GM21825 (cell line): ENCODE measurements around the gene BEX3.
A peak's percentile ranks its signal among the peaks of the same experiment; 100 is the strongest.
"Not testable (repeated sequence)": the region's sequence is repeated elsewhere in the genome, so short reads cannot be mapped to it uniquely, and the experiment has no call there.

ENCODE experiments used
- ATAC-seq: cut with Tn5 transposase; IDR thresholded peaks from one replicate; pipeline ENCODE4 v1.9.1; 2021; ENCODE audit warnings: mild to moderate bottlenecking, moderate library complexity; ENCODE audit not compliant: unreplicated experiment

BEX3 gene

DNA sequence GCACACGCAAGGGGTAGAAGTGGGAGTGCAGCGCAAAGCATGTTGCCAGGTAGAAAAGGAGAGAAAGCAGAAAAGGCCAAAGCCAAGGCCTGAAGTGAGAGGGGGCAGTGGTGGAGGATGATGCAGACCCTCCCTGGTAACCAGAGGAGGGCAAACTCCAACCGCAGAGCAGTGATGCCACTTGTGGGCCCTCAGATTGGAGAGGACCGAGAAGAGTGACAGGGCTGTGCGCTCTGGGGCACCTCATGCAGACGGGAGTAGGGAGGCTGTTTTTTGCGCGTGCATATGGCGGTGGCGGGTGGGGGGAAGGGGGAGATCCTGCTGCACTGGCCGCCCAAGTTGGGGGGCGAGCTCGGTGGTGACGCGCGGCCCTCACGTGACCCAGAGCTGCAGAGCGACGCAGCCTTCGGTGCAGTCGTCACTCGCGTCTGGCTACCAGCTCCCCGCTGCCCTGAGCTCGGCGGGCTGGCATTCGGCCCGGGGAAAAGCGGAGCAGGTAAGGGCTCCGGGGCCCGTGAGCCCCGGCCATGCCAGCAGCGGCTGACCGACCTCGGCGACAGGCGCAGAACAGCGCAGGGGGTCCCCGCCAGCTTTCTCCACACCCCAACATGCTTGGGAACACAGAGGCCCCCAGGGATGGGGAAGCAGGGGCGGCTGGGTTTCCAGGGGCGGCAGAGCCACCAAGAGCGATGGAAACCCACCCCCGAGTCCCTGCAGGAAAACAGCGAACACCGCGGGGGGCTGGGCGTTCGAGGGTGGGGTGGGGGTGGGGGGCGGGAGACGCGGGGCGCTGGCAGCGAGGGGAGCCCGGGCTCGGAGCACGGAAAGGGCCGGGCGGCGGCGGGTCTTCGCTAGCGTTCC lies at the start of gene BEX3:
TSS of gene BEX3 (plus strand) at position 421 of the 861 bp plus-strand sequence. CDS start 984 bp downstream, outside the sequence.
- ATAC-seq: no peak

DNA sequence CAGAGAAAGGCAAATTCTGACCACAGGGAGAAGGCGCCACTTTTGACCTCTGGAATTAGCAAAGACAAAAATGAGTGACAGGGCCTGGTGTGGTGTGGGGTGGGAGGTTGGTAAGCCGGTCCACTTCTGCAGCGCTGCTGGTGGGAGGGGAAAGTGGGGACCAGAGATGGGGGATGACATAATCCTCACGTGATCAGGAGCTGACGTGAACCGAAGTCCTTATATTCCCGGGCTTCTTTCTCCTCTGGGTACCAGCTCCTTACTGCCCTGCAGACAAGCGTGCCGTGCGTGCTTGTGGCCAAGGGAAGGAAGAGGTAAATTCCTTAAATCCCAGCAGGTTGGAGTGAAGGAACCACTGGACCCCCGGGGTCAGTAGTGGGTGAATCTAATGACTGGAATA lies 46.3 kb upstream of the BEX3 start, which contains the start of gene TCEAL7:
TSS of gene TCEAL7 (plus strand) at position 249 of the 400 bp plus-strand sequence. CDS start 1,165 bp downstream, outside the sequence.
- ATAC-seq: no peak

- no peak for ATAC-seq
Observed at GRCh38 chrX:103330681-103331288, 45.6 kb upstream of the BEX3 start.

GRCh38 chrX:103338663-103339062 lies 37.7 kb upstream of the BEX3 start:
- no peak for ATAC-seq

- peak; percentile 70 for ATAC-seq
Observed at GRCh38 chrX:103343105-103343504, 33.2 kb upstream of the BEX3 start.

DNA sequence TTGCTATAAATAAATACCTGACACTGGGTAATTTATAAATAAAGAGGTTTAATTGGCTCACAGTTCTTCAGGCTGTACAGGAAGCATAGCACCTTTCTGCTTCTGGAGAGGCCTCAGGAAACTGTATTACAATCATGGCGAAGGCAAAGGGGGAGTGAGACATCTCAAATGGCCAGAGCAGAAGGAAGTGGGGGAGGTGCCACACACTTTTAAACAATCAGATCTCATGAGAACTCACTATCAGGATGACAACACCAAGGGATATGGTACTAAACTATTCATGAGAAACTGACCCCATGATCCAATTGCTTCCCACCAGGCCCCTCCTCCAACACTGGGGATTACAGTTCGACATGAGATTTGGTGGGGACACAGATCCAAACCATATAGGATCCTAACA lies 31.7 kb upstream of the BEX3 start:
- ATAC-seq: no peak

DNA sequence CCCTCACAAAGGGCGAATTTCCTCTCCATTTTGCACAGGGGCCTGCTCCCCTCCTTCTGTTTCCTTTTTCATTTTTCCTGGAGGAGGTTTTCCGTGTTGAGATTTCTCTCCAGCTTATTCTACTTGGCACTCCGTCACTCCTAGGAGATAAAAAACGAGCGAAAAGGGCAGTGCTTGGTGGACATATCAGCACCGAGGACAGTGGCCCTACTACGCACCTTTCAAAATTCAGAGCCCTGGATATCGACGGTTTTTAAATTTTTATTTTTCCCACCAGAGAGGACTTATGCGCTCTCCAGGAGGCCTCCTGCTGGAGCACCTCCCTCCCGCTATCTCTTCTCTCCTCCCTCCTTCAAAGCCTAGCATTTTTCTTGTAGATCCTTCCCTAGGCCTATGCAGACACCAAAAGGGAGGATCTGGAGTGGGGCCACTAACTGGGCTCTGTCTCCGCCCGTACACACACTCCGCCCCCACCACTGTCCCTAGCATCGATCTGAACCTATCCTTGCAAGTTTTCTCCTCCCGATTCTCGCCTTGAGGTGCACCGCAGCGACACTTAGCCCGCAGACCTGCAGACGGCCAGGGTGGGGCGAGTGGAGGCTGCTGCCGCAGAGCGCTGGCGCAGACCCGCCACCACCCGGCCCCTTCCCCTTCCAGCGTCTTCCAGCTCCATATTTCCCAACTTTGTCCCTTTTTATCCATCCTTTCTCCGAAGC lies 28.5 kb upstream of the BEX3 start:
- ATAC-seq: no peak

DNA sequence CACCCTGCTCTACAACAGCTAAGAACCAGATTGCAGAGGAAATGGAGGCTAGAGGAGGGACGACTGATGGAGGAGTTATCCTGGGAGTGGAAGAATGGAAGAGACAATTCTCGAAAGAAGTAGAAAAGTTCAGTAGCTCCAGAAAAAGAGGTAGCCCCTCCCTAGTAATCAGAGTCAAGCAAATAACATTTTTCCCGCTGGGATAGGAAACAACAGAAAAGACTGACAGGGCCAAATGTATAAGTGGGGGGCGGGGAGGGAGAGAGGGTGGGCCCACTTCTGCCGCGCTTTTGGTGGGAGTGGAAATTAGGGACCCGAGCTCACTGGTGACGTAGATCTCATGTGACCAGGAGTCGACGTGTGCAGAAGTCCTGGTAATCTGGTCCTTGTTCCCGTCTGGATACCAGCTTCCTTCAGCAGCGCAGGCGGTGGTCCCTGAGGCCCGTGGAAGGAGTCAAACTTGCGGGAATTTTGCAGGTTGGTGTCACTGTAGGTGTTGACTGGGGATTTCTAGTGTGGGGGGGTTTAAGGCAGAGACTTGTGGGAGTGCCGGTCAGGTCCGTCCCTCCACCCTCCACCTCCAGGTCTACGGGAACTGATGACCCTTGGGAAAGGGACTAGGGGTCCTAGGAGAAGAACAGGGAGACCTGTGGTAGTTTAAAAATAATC lies 20.1 kb upstream of the BEX3 start, which contains the start of gene TCEAL9:
TSS of gene TCEAL9 (plus strand) at position 377 of the 669 bp plus-strand sequence. CDS start 1,179 bp downstream, outside the sequence.
- no peak for ATAC-seq

DNA sequence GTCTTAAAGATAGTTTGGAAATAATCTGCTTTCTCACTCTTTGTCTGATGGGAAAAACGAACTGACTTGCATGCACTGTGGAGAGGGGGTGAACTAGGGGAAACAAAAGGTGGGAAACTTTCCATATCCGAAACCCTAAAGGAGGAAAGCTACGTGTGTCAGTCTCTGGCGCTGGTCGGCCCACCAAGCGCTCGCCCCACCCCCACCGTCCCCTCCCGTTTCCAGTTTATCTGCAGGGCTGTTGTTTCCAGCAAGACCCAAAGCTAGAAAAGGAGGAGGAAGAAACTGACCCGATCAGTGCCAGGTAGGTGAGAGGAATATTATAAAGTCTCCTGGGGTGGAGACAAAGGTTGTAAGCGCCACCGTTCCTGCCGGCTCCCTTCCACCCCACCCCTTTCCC lies 19.5 kb upstream of the BEX3 start:
- no peak for ATAC-seq

DNA sequence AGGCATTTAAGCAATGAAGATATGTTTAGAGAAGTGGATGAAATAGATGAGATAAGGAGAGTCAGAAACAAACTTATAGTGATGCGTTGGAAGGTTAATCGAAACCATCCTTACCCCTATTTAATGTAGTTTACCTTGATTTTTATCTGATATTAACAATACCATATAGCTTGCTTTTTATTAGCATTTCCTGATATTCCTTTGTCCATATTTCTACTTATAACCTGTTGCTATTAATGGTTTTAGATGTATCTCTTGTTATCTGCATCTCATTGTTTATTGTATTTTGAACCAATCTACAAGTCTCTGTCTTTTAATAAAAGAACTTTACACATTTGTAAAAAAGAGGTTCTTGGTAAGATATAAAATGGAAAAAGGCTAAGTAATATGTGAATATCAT lies 18.5 kb upstream of the BEX3 start:
- ATAC-seq: no peak

- ATAC-seq: not testable (repeated sequence)
Observed at GRCh38 chrX:103359605-103360004, 16.7 kb upstream of the BEX3 start.

DNA sequence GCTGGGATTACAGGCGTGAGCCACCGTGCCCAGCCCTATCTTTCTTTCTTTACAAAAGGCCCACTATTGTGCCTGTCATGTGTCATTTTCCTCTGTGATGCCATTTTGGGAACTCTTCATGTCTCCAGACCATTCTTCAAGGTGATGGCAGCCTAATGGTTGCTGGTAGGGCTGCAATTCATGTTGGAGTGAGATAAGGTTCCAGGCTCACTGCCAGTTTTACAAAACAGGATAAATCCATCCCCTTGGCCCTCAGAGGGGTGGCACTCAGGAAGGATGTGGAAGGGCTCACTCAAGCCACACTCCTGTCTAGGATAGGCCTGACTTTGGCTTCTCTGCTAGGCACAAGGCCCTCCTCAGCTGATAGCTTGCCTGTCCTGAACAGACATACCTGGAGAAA lies 16.2 kb upstream of the BEX3 start:
- ATAC-seq: no peak

- ATAC-seq: no peak
Observed at GRCh38 chrX:103360916-103361315, 15.4 kb upstream of the BEX3 start.

DNA sequence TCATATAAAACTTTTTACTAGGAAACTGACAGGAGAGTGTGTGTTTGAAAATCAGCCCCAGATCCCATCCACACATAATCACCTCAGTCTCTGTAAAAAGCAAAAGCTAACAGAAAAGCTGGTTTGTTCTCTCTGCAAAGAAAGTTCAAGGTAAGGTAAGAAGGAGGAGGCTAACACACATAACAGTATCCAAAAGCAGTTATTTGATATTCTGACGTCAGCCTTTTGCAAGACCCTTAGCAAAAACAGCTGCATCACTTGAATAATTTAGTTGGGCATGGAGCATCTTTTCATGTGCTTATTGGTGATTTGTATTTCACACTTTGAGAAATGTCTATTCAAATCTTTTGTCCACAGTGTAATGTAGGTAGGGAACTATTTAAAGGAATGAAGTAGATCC lies 14.5 kb upstream of the BEX3 start:
- ATAC-seq: no peak

GRCh38 chrX:103362474-103362873 lies 13.9 kb upstream of the BEX3 start:
- ATAC-seq: no peak

DNA sequence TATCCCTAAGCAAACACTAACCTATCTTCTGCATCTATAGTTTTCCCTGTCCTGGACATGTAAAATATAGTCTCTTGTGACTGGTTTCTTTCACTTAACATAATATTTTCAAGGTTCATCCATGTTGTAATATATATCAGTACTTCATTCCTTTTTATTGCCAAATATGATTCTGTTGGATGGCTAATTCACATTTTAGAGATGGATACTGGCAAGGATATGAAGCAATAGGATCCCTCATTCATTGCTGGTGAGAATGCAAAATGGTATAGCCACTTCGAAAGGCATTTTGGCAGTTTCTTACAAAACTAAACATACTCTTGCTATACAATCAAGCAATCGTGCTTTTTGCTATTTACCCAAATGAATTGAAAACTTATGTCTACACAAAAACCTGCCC lies 13.3 kb upstream of the BEX3 start:
- no peak for ATAC-seq

- ATAC-seq: no peak
Observed at GRCh38 chrX:103367502-103367901, 8.8 kb upstream of the BEX3 start.

GRCh38 chrX:103369479-103369878 lies 6.9 kb upstream of the BEX3 start:
- no peak for ATAC-seq

- no peak for ATAC-seq
Observed at GRCh38 chrX:103372886-103373285, 3.5 kb upstream of the BEX3 start.

DNA sequence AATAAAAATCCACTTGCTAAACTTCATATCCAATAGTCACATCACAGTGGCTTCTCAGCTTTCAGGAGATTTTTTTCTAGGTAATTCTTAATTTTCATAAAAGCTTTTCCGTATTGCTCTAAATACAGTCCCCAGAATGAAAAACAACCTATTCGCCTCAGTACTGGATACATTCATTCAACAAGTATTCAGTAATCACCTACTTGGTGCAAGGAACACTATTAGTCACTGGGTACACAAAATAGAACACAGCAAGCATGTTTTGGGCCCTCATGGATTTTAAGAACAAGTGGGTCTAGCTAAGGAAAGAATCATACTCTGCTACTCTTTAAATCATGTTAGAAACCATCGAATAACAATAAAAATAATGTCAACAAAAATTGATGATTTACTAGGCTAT lies 2.8 kb upstream of the BEX3 start:
- ATAC-seq: no peak

GRCh38 chrX:103376979-103377324 lies 614 bp downstream of the BEX3 start:
- ATAC-seq: no peak
